Trophoblast cell (in vitro differentiated cells and primary cell): ENCODE data around the gene RAD51C.

Experiments
- DNase-seq, 2 donors: peaks; one replicate each; pipeline ENCODE4 v3.0.0-alpha.2; 2016
- H2AFZ ChIP-seq: 2 replicates; pipeline ENCODE4 v1.6.1; 2013; ENCODE audit warnings: low read length, moderate library complexity, mild to moderate bottlenecking; ENCODE audit not compliant: insufficient read depth, poor library complexity
- H2AK5ac ChIP-seq: 2 replicates; pipeline ENCODE4 v1.6.1; 2013; ENCODE audit warnings: mild to moderate bottlenecking, low read length
- H2BK120ac ChIP-seq: 2 replicates; pipeline ENCODE4 v1.6.1; 2013; ENCODE audit warnings: low read length, mild to moderate bottlenecking, moderate library complexity; ENCODE audit not compliant: insufficient read depth, poor library complexity
- H2BK12ac ChIP-seq: 2 replicates; pipeline ENCODE4 v1.6.1; 2013; ENCODE audit warnings: mild to moderate bottlenecking, low read length, moderate library complexity
- H2BK5ac ChIP-seq: 2 replicates; pipeline ENCODE4 v1.6.1; 2013; ENCODE audit warnings: low read length, low read depth, moderate library complexity, mild to moderate bottlenecking; ENCODE audit not compliant: poor library complexity
- H3K14ac ChIP-seq: 2 replicates; pipeline ENCODE4 v1.6.1; 2013; ENCODE audit warnings: mild to moderate bottlenecking, low read length
- H3K18ac ChIP-seq: 2 replicates; pipeline ENCODE4 v1.6.1; 2013; ENCODE audit warnings: mild to moderate bottlenecking, low read length
- H3K23ac ChIP-seq: 2 replicates; pipeline ENCODE4 v1.6.1; 2013; ENCODE audit warnings: low read length
- H3K27ac ChIP-seq: 2 replicates; pipeline ENCODE4 v1.5.1; 2013; ENCODE audit warnings: low read depth, mild to moderate bottlenecking, inconsistent platforms, low read length, moderate library complexity
- H3K27me3 ChIP-seq: 2 replicates; pipeline ENCODE4 v1.6.1; 2013; ENCODE audit warnings: inconsistent platforms, mild to moderate bottlenecking, low read length, moderate library complexity; ENCODE audit not compliant: insufficient read depth
- H3K36me3 ChIP-seq, 2 experiments: 1 replicate in 1 of 2; 2 replicates in 1 of 2; pipeline ENCODE4 v1.6.1; 2013; ENCODE audit warnings: low read length in 2 of 2, mild to moderate bottlenecking in 2 of 2, moderate library complexity in 1 of 2; ENCODE audit not compliant: insufficient read depth in 2 of 2, control insufficient read depth in 1 of 2
- H3K4ac ChIP-seq: 2 replicates; pipeline ENCODE4 v1.6.1; 2013; ENCODE audit warnings: low read depth, mild to moderate bottlenecking, low read length, moderate library complexity
- H3K4me1 ChIP-seq, 2 experiments: 1 replicate in 1 of 2; 2 replicates in 1 of 2; pipeline ENCODE4 v1.6.1; 2013; ENCODE audit warnings: low read length in 2 of 2, mild to moderate bottlenecking in 2 of 2, moderate library complexity in 1 of 2; ENCODE audit not compliant: insufficient read depth in 2 of 2, control insufficient read depth in 1 of 2
- H3K4me2 ChIP-seq: 2 replicates; pipeline ENCODE4 v1.6.1; 2013; ENCODE audit warnings: inconsistent platforms, mild to moderate bottlenecking, low read length, moderate library complexity
- H3K4me3 ChIP-seq: 2 replicates; pipeline ENCODE4 v1.5.1; 2013; ENCODE audit warnings: mild to moderate bottlenecking, low read depth, low read length, inconsistent platforms
- H3K79me1 ChIP-seq: one replicate; pipeline ENCODE4 v1.6.1; 2013; ENCODE audit warnings: low read length
- H3K79me2 ChIP-seq: 2 replicates; pipeline ENCODE4 v1.6.1; 2013; ENCODE audit warnings: low read length, mild to moderate bottlenecking; ENCODE audit not compliant: control insufficient read depth, insufficient read depth, poor library complexity
- H3K9ac ChIP-seq: 2 replicates; pipeline ENCODE4 v1.6.1; 2013; ENCODE audit warnings: mild to moderate bottlenecking, low read length
- H3K9me3 ChIP-seq: 2 replicates; pipeline ENCODE4 v1.6.1; 2013; ENCODE audit warnings: low read depth, mild to moderate bottlenecking, control low read depth, inconsistent platforms, low read length; ENCODE audit not compliant: insufficient read depth
- H4K12ac ChIP-seq: 2 replicates; pipeline ENCODE4 v1.6.1; 2013; ENCODE audit warnings: low read depth, mild to moderate bottlenecking, low read length, moderate library complexity
- H4K8ac ChIP-seq: 2 replicates; pipeline ENCODE4 v1.6.1; 2013; ENCODE audit warnings: low read depth, mild to moderate bottlenecking, low read length, moderate library complexity
- H4K91ac ChIP-seq: one replicate; pipeline ENCODE4 v1.6.1; 2013; ENCODE audit warnings: low read depth, mild to moderate bottlenecking, low read length, moderate library complexity
- WGBS: extraction: QIAGEN DNeasy Blood & Tissue Kit; methylation state at CpG from one replicate; pipeline ENCODE4 v1.1.7; 2013; ENCODE audit warnings: missing lambda C conversion rate; ENCODE audit not compliant: insufficient read length, insufficient coverage; ENCODE audit errors: extremely low coverage; 5-methylcytosine and 5-hydroxymethylcytosine counted together

Gene RAD51C

GRCh38 chr17:58694826-58695225 is 2.4 kb downstream of the RAD51C start:
- Histone ChIP-seq H3K14ac (no peak overlapping the region), H4K91ac (no peak overlapping the region), H3K27ac (no peak overlapping the region), H3K23ac (no peak overlapping the region), H4K12ac (no peak overlapping the region), H2BK120ac (no peak overlapping the region), H3K36me3 (peaks cover 0 to 2% of the 10 kb centered on the region in 2 experiments), H3K4me3 (no peak overlapping the region), H3K27me3 (no peaks in the 10 kb centered on the region), H2AK5ac (no peak overlapping the region), H3K18ac (no peak overlapping the region), H3K4me2 (no peak overlapping the region), H3K79me2 (no peaks in the 10 kb centered on the region), H3K79me1 (peaks cover 3% of the 10 kb centered on the region), H2BK12ac (no peak overlapping the region), H4K8ac (no peak overlapping the region), H3K9ac (no peak overlapping the region), H2BK5ac (no peak overlapping the region), H3K4me1 (peaks cover 0 to 3% of the 10 kb centered on the region in 2 experiments), H3K4ac (no peak overlapping the region), H2AFZ (no peak overlapping the region), H3K9me3 (no peaks in the 10 kb centered on the region)
- no CpG with 5 or more reads among the region's 1 CpG for WGBS
- peak in 1 of 2 donors; percentile 75 for DNase-seq

DNA sequence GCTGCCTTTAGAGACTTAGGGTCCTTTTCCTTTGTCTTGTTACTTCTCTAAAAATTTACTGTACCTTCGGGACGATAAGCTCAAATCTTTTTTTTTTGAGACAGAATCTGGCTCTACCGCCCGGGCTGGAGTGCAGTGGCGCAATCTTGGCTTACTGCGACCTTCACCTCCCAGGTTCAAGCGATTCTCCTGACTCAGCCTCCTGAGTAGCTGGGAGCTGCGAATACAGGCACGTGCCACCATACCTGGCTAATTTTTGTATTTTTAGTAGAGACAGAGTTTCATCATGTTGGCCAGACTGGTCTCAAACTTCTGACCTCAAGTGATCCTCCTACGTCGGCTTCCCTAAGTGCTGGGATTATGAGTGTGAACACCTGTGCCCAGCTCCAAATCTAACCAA is 7.4 kb downstream of the RAD51C start:
- Histone ChIP-seq H3K4me2 (no peak overlapping the region), H3K4me3 (no peak overlapping the region), H4K12ac (no peak overlapping the region), H4K91ac (no peak overlapping the region), H3K4me1 (peaks cover 2 to 3% of the 10 kb centered on the region in 2 experiments), H3K9me3 (no peaks in the 10 kb centered on the region), H3K4ac (no peak overlapping the region), H3K9ac (no peak overlapping the region), H3K23ac (no peak overlapping the region), H3K79me1 (no peaks in the 10 kb centered on the region), H3K18ac (no peak overlapping the region), H3K79me2 (no peaks in the 10 kb centered on the region), H2BK5ac (no peak overlapping the region), H3K14ac (no peak overlapping the region), H3K27me3 (no peaks in the 10 kb centered on the region), H2AFZ (no peak overlapping the region), H2AK5ac (no peak overlapping the region), H3K36me3 (peaks cover 0 to 4% of the 10 kb centered on the region in 2 experiments), H2BK120ac (no peak overlapping the region), H3K27ac (no peak overlapping the region), H4K8ac (no peak overlapping the region), H2BK12ac (no peak overlapping the region)
- WGBS, result no CpG with 5 or more reads among the region's 11 CpGs
- peak; percentile 77 to 87 for DNase-seq

DNA sequence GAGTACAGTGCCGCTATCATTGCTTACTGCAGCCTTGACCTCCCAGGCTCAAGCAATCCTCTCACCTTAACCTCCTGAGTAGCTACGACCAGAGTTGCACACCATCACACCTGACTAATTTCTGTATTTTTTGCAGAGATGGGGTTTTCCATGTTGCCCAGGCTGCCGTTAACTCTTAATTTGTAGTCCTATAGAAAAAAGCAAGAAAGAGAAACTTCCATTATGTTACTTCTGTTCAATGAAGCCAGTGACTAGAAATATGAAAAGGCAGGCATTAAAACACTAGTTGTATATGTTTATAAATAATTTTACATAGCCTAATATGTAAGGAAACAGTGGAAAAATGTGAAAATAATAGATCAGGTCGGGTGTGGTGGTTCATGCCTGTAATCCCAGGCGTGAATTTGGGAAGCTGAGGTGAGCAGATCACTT is 9.7 kb downstream of the RAD51C start:
- no peak overlapping the region for H3K23ac ChIP-seq
- H4K12ac ChIP-seq, result no peak overlapping the region
- no peak overlapping the region for H2AFZ ChIP-seq
- no peak overlapping the region for H3K4me3 ChIP-seq
- WGBS, result no CpG with 5 or more reads among the region's 5 CpGs
- H3K18ac ChIP-seq, result no peak overlapping the region
- no peak overlapping the region for H2BK120ac ChIP-seq
- no peaks in the 10 kb centered on the region for H3K79me1 ChIP-seq
- H3K36me3 ChIP-seq, result peaks cover 0 to 4% of the 10 kb centered on the region in 2 experiments
- H3K9ac ChIP-seq, result no peak overlapping the region
- no peaks in the 10 kb centered on the region for H3K9me3 ChIP-seq
- H2BK5ac ChIP-seq, result no peak overlapping the region
- H3K79me2 ChIP-seq, result no peaks in the 10 kb centered on the region
- no peak overlapping the region for H3K14ac ChIP-seq
- no peaks in the 10 kb centered on the region for H3K27me3 ChIP-seq
- no peak overlapping the region for H4K8ac ChIP-seq
- H4K91ac ChIP-seq, result no peak overlapping the region
- no peak overlapping the region for H2AK5ac ChIP-seq
- no peak overlapping the region for H2BK12ac ChIP-seq
- DNase-seq, result no peak
- no peak overlapping the region for H3K4me2 ChIP-seq
- peaks cover 2 to 3% of the 10 kb centered on the region in 2 experiments for H3K4me1 ChIP-seq
- no peak overlapping the region for H3K27ac ChIP-seq
- no peak overlapping the region for H3K4ac ChIP-seq

GRCh38 chr17:58702708-58703107 is 10.3 kb downstream of the RAD51C start:
- H3K4me1 ChIP-seq, result peaks cover 2 to 3% of the 10 kb centered on the region in 2 experiments
- no peaks in the 10 kb centered on the region for H3K27me3 ChIP-seq
- no peaks in the 10 kb centered on the region for H3K79me2 ChIP-seq
- no peak overlapping the region for H3K14ac ChIP-seq
- no peak overlapping the region for H3K4me3 ChIP-seq
- H4K12ac ChIP-seq, result no peak overlapping the region
- no peak overlapping the region for H2BK5ac ChIP-seq
- H3K23ac ChIP-seq, result no peak overlapping the region
- H3K9ac ChIP-seq, result no peak overlapping the region
- no peak overlapping the region for H3K27ac ChIP-seq
- H2AFZ ChIP-seq, result no peak overlapping the region
- peaks cover 0 to 4% of the 10 kb centered on the region in 2 experiments for H3K36me3 ChIP-seq
- H3K9me3 ChIP-seq, result no peaks in the 10 kb centered on the region
- no peak overlapping the region for H2AK5ac ChIP-seq
- H3K4ac ChIP-seq, result no peak overlapping the region
- WGBS, result no CpG with 5 or more reads among the region's 8 CpGs
- no peak overlapping the region for H2BK120ac ChIP-seq
- no peak overlapping the region for H4K8ac ChIP-seq
- no peak for DNase-seq
- H3K79me1 ChIP-seq, result no peaks in the 10 kb centered on the region
- H2BK12ac ChIP-seq, result no peak overlapping the region
- H3K18ac ChIP-seq, result no peak overlapping the region
- H3K4me2 ChIP-seq, result no peak overlapping the region
- no peak overlapping the region for H4K91ac ChIP-seq
